Cardiac muscle cell (in vitro differentiated cells and primary cell): ENCODE results near the gene GATA6. TPM values are rescaled to one million over a fixed set of nuclear protein-coding genes. Genes with fewer than 3 reads are reported as not detected.

Experiments
- DNase-seq, 2 donors: peaks; one replicate each; pipeline versions ENCODE4 v3.0.0 to v3.0.0-alpha.2; 2010 to 2017; ENCODE audit warnings: low read depth in 1 of 2, low spot score in 1 of 2
- H3K27ac ChIP-seq: fragments of 200-600 bp; sonication (generic); 2 replicates; pipeline ENCODE4 v1.5.1; 2016
- H3K27me3 ChIP-seq: fragments of 200-600 bp; sonication (generic); 2 replicates; pipeline ENCODE4 v1.6.0; 2016; ENCODE audit warnings: control low read depth
- H3K36me3 ChIP-seq: fragments of 200-600 bp; sonication (generic); 2 replicates; pipeline ENCODE4 v1.5.1; 2016; ENCODE audit warnings: control low read depth
- H3K4me1 ChIP-seq: fragments of 200-600 bp; sonication (generic); 2 replicates; pipeline ENCODE4 v1.8.1; 2017; ENCODE audit warnings: low read depth, mild to moderate bottlenecking, mixed run types
- H3K4me3 ChIP-seq: fragments of 200-600 bp; sonication (generic); 2 replicates; pipeline ENCODE4 v1.5.1; 2016; ENCODE audit warnings: mild to moderate bottlenecking
- H3K9me3 ChIP-seq: fragments of 200-600 bp; sonication (generic); 2 replicates; pipeline ENCODE4 v1.5.1; 2017; ENCODE audit warnings: low read depth, mild to moderate bottlenecking, control low read depth
- CTCF ChIP-seq: IDR thresholded peaks from 2 replicates; pipeline ENCODE4 v1.5.1; 2012; ENCODE audit warnings: low read depth, mild to moderate bottlenecking, low read length
- polyA plus RNA-seq: library from polyadenylated mRNA; unstranded; fragments of >200 nt; fragmentation: Nextera tagmentation; extraction: Ambion mirVana; gene quantifications from 2 replicates; pipeline ENCODE4 v1.2.1, GENCODE V29; 2016
- total RNA-seq: library from RNA; depleted of rRNA; stranded (reverse); fragments of >200 nt; gene quantifications from 2 replicates; pipeline ENCODE4 v1.2.3, GENCODE V29; 2016

Gene GATA6
- total and polyA plus RNA-seq, 2 experiments from 2014 or later, result 104 to 182 TPM

- Histone ChIP-seq H3K4me1 (peaks cover 6% of the 10 kb centered on the region), H3K27ac (no peak overlapping the region), H3K27me3 (no peaks in the 10 kb centered on the region), H3K36me3 (no peaks in the 10 kb centered on the region), H3K9me3 (no peaks in the 10 kb centered on the region), H3K4me3 (no peak overlapping the region)
- no peak for DNase-seq
- no peak for TF ChIP-seq CTCF
Observed at GRCh38 chr18:22132763-22133162, 36.6 kb upstream of the GATA6 start.

GRCh38 chr18:22136395-22136794 lies 33.0 kb upstream of the GATA6 start:
- Histone ChIP-seq H3K4me3 (no peak overlapping the region), H3K36me3 (no peaks in the 10 kb centered on the region), H3K4me1 (no peaks in the 10 kb centered on the region), H3K9me3 (no peaks in the 10 kb centered on the region), H3K27me3 (no peaks in the 10 kb centered on the region), H3K27ac (no peak overlapping the region)
- TF ChIP-seq CTCF, result no peak
- DNase-seq, result peak in 1 of 2 donors; percentile 42

GRCh38 chr18:22141211-22141610 lies 28.2 kb upstream of the GATA6 start:
- H3K36me3 ChIP-seq, result no peaks in the 10 kb centered on the region
- DNase-seq, result no peak

GRCh38 chr18:22143347-22144340 lies 25.7 kb upstream of the GATA6 start:
- no peak for DNase-seq
- Histone ChIP-seq H3K4me1 (no peaks in the 10 kb centered on the region), H3K27me3 (no peaks in the 10 kb centered on the region), H3K4me3 (no peak overlapping the region), H3K9me3 (no peaks in the 10 kb centered on the region), H3K27ac (peak overlapping the region; percentile 25), H3K36me3 (no peaks in the 10 kb centered on the region)
- TF ChIP-seq CTCF, result no peak

More at GRCh38 chr18:22141211-22141610, 28.2 kb upstream of the GATA6 start:
- no peak overlapping the region for H3K27ac ChIP-seq
- H3K4me3 ChIP-seq, result no peak overlapping the region
- no peaks in the 10 kb centered on the region for H3K27me3 ChIP-seq
- no peaks in the 10 kb centered on the region for H3K4me1 ChIP-seq
- H3K9me3 ChIP-seq, result no peaks in the 10 kb centered on the region
- TF ChIP-seq CTCF, result no peak

- Histone ChIP-seq H3K36me3 (no peaks in the 10 kb centered on the region), H3K4me3 (no peak overlapping the region), H3K9me3 (no peaks in the 10 kb centered on the region), H3K4me1 (no peaks in the 10 kb centered on the region), H3K27me3 (no peaks in the 10 kb centered on the region), H3K27ac (no peak overlapping the region)
- DNase-seq, result no peak
- no peak for TF ChIP-seq CTCF
Observed at GRCh38 chr18:22145160-22145559, 24.2 kb upstream of the GATA6 start.
